Cerebellar cortex (tissue), 1 donor: ENCODE results near the gene ALDH3A2.
"Not testable (repeated sequence)": the region's sequence is repeated elsewhere in the genome, so short reads cannot be mapped to it uniquely, and the experiment has no call there.

Source experiments
- DNase-seq: peaks from one replicate; pipeline ENCODE4 v3.0.0-alpha.2; 2015; ENCODE audit warnings: low spot score

Gene ALDH3A2

GRCh38 chr17:19650826-19651225, 2.3 kb downstream of the ALDH3A2 start:
- no peak for DNase-seq

- no peak for DNase-seq
Observed at GRCh38 chr17:19651451-19652238, 3.1 kb downstream of the ALDH3A2 start.

GRCh38 chr17:19652595-19652994, 4.0 kb downstream of the ALDH3A2 start:
- no peak for DNase-seq

GRCh38 chr17:19654342-19654886, 5.9 kb downstream of the ALDH3A2 start:
- no peak for DNase-seq

- DNase-seq: no peak
Observed at GRCh38 chr17:19654896-19655295, 6.3 kb downstream of the ALDH3A2 start.

- no peak for DNase-seq
Observed at GRCh38 chr17:19656336-19656735, 7.8 kb downstream of the ALDH3A2 start.

GRCh38 chr17:19656851-19657581, 8.5 kb downstream of the ALDH3A2 start:
- DNase-seq: no peak

GRCh38 chr17:19659366-19660177, 11.0 kb downstream of the ALDH3A2 start:
- DNase-seq: no peak

- no peak for DNase-seq
Observed at GRCh38 chr17:19660219-19660870, 11.8 kb downstream of the ALDH3A2 start.

GRCh38 chr17:19661121-19661520, 12.6 kb downstream of the ALDH3A2 start:
- DNase-seq: no peak

- no peak for DNase-seq
Observed at GRCh38 chr17:19663097-19663496, 14.5 kb downstream of the ALDH3A2 start.

- no peak for DNase-seq
Observed at GRCh38 chr17:19664136-19664820, 15.7 kb downstream of the ALDH3A2 start.

GRCh38 chr17:19664821-19665181, 16.2 kb downstream of the ALDH3A2 start:
- DNase-seq: no peak

GRCh38 chr17:19669680-19670079, 21.1 kb downstream of the ALDH3A2 start:
- DNase-seq: not testable (repeated sequence)

- DNase-seq: no peak
Observed at GRCh38 chr17:19670908-19671307, 22.4 kb downstream of the ALDH3A2 start.

GRCh38 chr17:19671433-19671832, 22.9 kb downstream of the ALDH3A2 start:
- DNase-seq: no peak

GRCh38 chr17:19672009-19672750, 23.6 kb downstream of the ALDH3A2 start:
- DNase-seq: no peak

- DNase-seq: no peak
Observed at GRCh38 chr17:19673623-19674022, 25.1 kb downstream of the ALDH3A2 start.

- DNase-seq: no peak
Observed at GRCh38 chr17:19676896-19677295, 28.3 kb downstream of the ALDH3A2 start.

GRCh38 chr17:19677736-19678379, 29.3 kb downstream of the ALDH3A2 start:
- no peak for DNase-seq
